H1 (cell line): ENCODE measurements around the gene INKA2. TPM values are rescaled to one million over a fixed set of nuclear protein-coding genes. Genes with fewer than 3 reads are reported as not detected.

ENCODE experiments used
- ASH2L ChIP-seq: fragments of 200-600, 300-600 bp; sonication (generic); IDR thresholded peaks from one replicate; pipeline ENCODE4 v1.7.1; 2017; ENCODE audit warnings: low read length
- CTBP2 ChIP-seq: IDR thresholded peaks from 2 replicates; pipeline ENCODE4 v1.7.0; 2011; ENCODE audit warnings: borderline replicate concordance, mild to moderate bottlenecking, moderate library complexity, mixed read lengths, low read length; ENCODE audit not compliant: insufficient read depth, insufficient read length
- EP300 ChIP-seq, 2 experiments: IDR thresholded peaks; 1 replicate in 1 of 2; 2 replicates in 1 of 2; pipeline ENCODE4 v1.6.1; 2011 to 2012; ENCODE audit warnings: low read depth in 2 of 2, low read length in 2 of 2, mild to moderate bottlenecking in 2 of 2, borderline replicate concordance in 1 of 2, inconsistent platforms in 1 of 2, moderate library complexity in 1 of 2
- RNF2 ChIP-seq: fragments of 200-900, 300-1000 bp; sonication (generic); IDR thresholded peaks from 2 replicates; pipeline ENCODE4 v1.7.1; 2016; ENCODE audit warnings: borderline replicate concordance, low read depth, mild to moderate bottlenecking, antibody characterized with exemption, low read length; ENCODE audit not compliant: poor library complexity, severe bottlenecking; ENCODE audit errors: missing control alignments
- RXRA ChIP-seq: IDR thresholded peaks from 2 replicates; pipeline ENCODE4 v1.6.1; 2011; ENCODE audit warnings: low read depth, mild to moderate bottlenecking, low read length, moderate library complexity; ENCODE audit not compliant: insufficient read depth
- SP4 ChIP-seq: IDR thresholded peaks from 2 replicates; pipeline ENCODE4 v1.6.1; 2012; ENCODE audit warnings: low read length, inconsistent platforms
- USF2 ChIP-seq: IDR thresholded peaks from 2 replicates; pipeline ENCODE4 v1.6.1; 2011; ENCODE audit warnings: low read length, improper control_type of control experiment
- polyA plus RNA-seq, 7 experiments: library from polyadenylated mRNA; depleted of rRNA in 3 of 7; stranded (reverse) in 5 of 7; unstranded in 2 of 7; fragments of >200 nt in 5 of 7; fragments of 200-250 nt in 2 of 7; gene quantifications; 1 replicate in 5 of 7; 2 replicates in 1 of 7; 4 replicates in 1 of 7; pipeline versions ENCODE4 v1.2.1 to v1.2.3, GENCODE V29; 2011 to 2013; ENCODE audit warnings: missing spikeins in 2 of 7, mixed read lengths in 2 of 7
- total RNA-seq: library from RNA; stranded (reverse); fragmentation: NEBNext Ultra II Directional; extraction: Animal tissue kit (Norgen Biotek cat#: 25700); gene quantifications from 2 replicates; pipeline ENCODE4 v1.2.1, GENCODE V29; 2021

INKA2 gene
- total and polyA plus RNA-seq, 2 of the 8 experiments (the other 6 are each of a cell fraction or from before 2014, with no cell fraction given) = 4.2 to 11.5 TPM

DNA sequence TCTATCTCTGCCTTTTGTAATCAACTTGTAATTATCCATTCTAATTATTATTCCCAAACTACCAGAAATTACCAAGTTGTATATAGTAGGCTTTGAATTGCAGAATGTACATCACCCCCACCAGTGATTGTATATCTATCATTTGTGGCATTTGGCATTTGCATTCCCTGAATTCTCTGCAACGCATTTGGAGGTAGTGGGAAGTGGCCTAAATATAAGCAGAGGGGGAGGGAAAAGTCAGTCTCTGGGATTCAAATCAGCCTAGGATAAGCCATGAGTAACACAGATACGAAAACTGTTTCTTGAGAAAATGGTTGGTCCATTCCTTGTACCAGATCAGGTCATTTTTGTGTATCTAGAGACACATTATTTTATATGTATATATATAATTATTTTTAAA is 37.2 kb upstream of the INKA2 start (continued):
- TF ChIP-seq EP300 (IDR thresholded peaks at IDR 0.05; ENCODE audit: borderline replicate concordance in 1 of 2, low read depth in 2 of 2, low read length in 2 of 2) = no peak
- no peak for TF ChIP-seq CTBP2
- no peak for TF ChIP-seq SP4
- TF ChIP-seq ASH2L = no peak
- TF ChIP-seq USF2 = no peak
- no peak for TF ChIP-seq RNF2
- no peak for TF ChIP-seq RXRA
